HG02884 (cell line): ENCODE results near the gene KIF21A.
"Not testable (repeated sequence)": the region's sequence is repeated elsewhere in the genome, so short reads cannot be mapped to it uniquely, and the experiment has no call there.

Source experiments
- ATAC-seq: cut with Tn5 transposase; IDR thresholded peaks from one replicate; pipeline ENCODE4 v1.9.1; 2021; ENCODE audit warnings: mild to moderate bottlenecking, moderate library complexity; ENCODE audit not compliant: unreplicated experiment

KIF21A gene

GRCh38 chr12:39352471-39353017, 90.4 kb downstream of the KIF21A start:
- ATAC-seq: no peak

GRCh38 chr12:39351153-39351552, 91.8 kb downstream of the KIF21A start:
- ATAC-seq: no peak

- ATAC-seq: no peak
Measured at GRCh38 chr12:39348941-39349626, 93.8 kb downstream of the KIF21A start.

GRCh38 chr12:39348523-39348922, 94.4 kb downstream of the KIF21A start:
- ATAC-seq: no peak

- no peak for ATAC-seq
Measured at GRCh38 chr12:39344926-39345325, 98.0 kb downstream of the KIF21A start.

GRCh38 chr12:39343665-39344064, 99.3 kb downstream of the KIF21A start:
- ATAC-seq: no peak

GRCh38 chr12:39341761-39342160, 101.2 kb downstream of the KIF21A start:
- no peak for ATAC-seq

- peak; percentile 83 for ATAC-seq
Measured at GRCh38 chr12:39341179-39341578, 101.7 kb downstream of the KIF21A start.

GRCh38 chr12:39332661-39333175, 110.2 kb downstream of the KIF21A start:
- no peak for ATAC-seq

- ATAC-seq: no peak
Measured at GRCh38 chr12:39331539-39332261, 111.2 kb downstream of the KIF21A start.

- no peak for ATAC-seq
Measured at GRCh38 chr12:39329876-39330275, 113.0 kb downstream of the KIF21A start.

GRCh38 chr12:39329018-39329417, 113.9 kb downstream of the KIF21A start:
- ATAC-seq: no peak

- ATAC-seq: no peak
Measured at GRCh38 chr12:39327965-39328364, 115.0 kb downstream of the KIF21A start.

- no peak for ATAC-seq
Measured at GRCh38 chr12:39327510-39327909, 115.4 kb downstream of the KIF21A start.

GRCh38 chr12:39319180-39319579, 123.7 kb downstream of the KIF21A start:
- no peak for ATAC-seq

- no peak for ATAC-seq
Measured at GRCh38 chr12:39314547-39314946, 128.4 kb downstream of the KIF21A start.

GRCh38 chr12:39309516-39309915, 133.4 kb downstream of the KIF21A start:
- no peak for ATAC-seq

- ATAC-seq: no peak
Measured at GRCh38 chr12:39301422-39301821, 141.5 kb downstream of the KIF21A start.

GRCh38 chr12:39300799-39301198, 142.1 kb downstream of the KIF21A start:
- ATAC-seq: no peak

- ATAC-seq: no peak
Measured at GRCh38 chr12:39297891-39298290, 145.0 kb downstream of the KIF21A start.

- no peak for ATAC-seq
Measured at GRCh38 chr12:39296496-39296895, 146.4 kb downstream of the KIF21A start.

- ATAC-seq: not testable (repeated sequence)
Measured at GRCh38 chr12:39295593-39295992, 147.3 kb downstream of the KIF21A start.
